Measurements from ENCODE around the gene SH3TC1. TPM values are rescaled to one million over a fixed set of nuclear protein-coding genes. Genes with fewer than 3 reads are reported as not detected.

SH3TC1 gene
- total and polyA plus RNA-seq, 2 of the 8 experiments (the other 6 are each of a cell fraction or from before 2014, with no cell fraction given), result 0.15 TPM; not detected in 1

DNA sequence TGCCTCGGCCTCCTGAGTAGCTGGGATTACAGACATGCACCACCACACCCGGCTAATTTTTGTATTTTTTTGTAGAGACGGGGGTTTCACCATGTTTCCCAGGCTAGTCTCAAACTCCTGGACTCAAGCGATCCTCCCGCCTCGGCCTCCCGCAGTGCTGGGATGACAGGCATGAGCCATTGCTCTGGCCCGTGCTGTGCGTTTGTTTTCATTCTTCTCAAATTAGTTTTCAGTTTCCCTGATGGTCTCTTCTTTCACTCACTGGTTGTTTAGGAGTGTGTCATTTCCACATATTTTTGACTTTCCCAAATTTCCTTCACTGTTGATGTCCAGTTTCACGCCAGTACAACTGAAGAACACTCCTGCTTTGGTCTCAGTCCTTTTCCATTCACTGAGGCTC lies 31.8 kb downstream of the SH3TC1 start:
- H3K23ac ChIP-seq (ENCODE audit: insufficient read length), result no peak overlapping the region
- peaks cover 0 to 7% of the 10 kb centered on the region in 2 experiments for H4K20me1 ChIP-seq (replicated peaks in 1 of 2; ENCODE audit: control insufficient read depth in 1 of 2, insufficient read depth in 2 of 2, low read length in 2 of 2)
- no peak overlapping the region for H2BK120ac ChIP-seq (replicated peaks; ENCODE audit: low read depth, low read length)
- H3K79me2 ChIP-seq (ENCODE audit: control insufficient read depth in 1 of 2, insufficient read depth in 2 of 2, low read length in 2 of 2), result no peaks in the 10 kb centered on the region
- H3K14ac ChIP-seq (ENCODE audit: insufficient read length), result no peak overlapping the region
- no peaks in the 10 kb centered on the region for H3K36me3 ChIP-seq (ENCODE audit: control insufficient read depth in 2 of 4, insufficient read depth in 4 of 4, low read length in 3 of 4)
- no peak overlapping the region for H2AK5ac ChIP-seq (ENCODE audit: low read depth, low read length)
- no peak for FAIRE-seq
- H3K27me3 ChIP-seq (replicated peaks in 1 of 4; ENCODE audit: control insufficient read depth in 3 of 4, extremely low read depth in 1 of 4, insufficient read depth in 3 of 4, low read length in 3 of 4), result no peaks in the 10 kb centered on the region
- H4K8ac ChIP-seq (ENCODE audit: extremely low read depth, insufficient read depth, low read length), result no peak overlapping the region
- H2BK12ac ChIP-seq (ENCODE audit: low read depth, low read length), result no peak overlapping the region
- ChIA-PET CTCF (ENCODE audit: partially characterized antibody) (interaction anchor here (1.0 to 4.9 kb wide), 2 partner anchors 11 to 54 kb away, joined by 3 to 20 read pairs; no protein-coding TSS in a partner anchor), POLR2A (ENCODE audit: partially characterized antibody) (no interaction called here)
- no peak overlapping the region for H4K5ac ChIP-seq (ENCODE audit: insufficient read length, low read depth, low read length)
- H3K23me2 ChIP-seq (ENCODE audit: low read depth, low read length), result peaks cover 10% of the 10 kb centered on the region; the same call in 1 of the 2 replicates
- H2BK20ac ChIP-seq (ENCODE audit: low read length), result no peak overlapping the region
- no peak overlapping the region for H3K4me2 ChIP-seq (ENCODE audit: insufficient read depth in 1 of 2, low read depth in 2 of 2, low read length in 2 of 2)
- no peak overlapping the region for H3K4me3 ChIP-seq (ENCODE audit: extremely low read depth in 1 of 4, insufficient read depth in 2 of 4, low read depth in 3 of 4, low read length in 4 of 4)
- DNase-seq (ENCODE audit: low read depth in 1 of 2, low spot score in 2 of 2), result no peak
- no peak overlapping the region for H3K18ac ChIP-seq (ENCODE audit: extremely low read depth, low read length)
- H3K9ac ChIP-seq (replicated peaks in 1 of 4; ENCODE audit: extremely low read depth in 1 of 4, low read depth in 3 of 4, low read length in 3 of 4), result no peak overlapping the region
- H3K4me1 ChIP-seq (replicated peaks in 1 of 4; ENCODE audit: control insufficient read depth in 3 of 4, insufficient read depth in 4 of 4, low read length in 3 of 4), result peaks cover 3 to 7% (median 6%) of the 10 kb centered on the region in 4 experiments; a peak in 6 of 7 replicates
- H2BK15ac ChIP-seq (ENCODE audit: low read length), result no peak overlapping the region
- H3K4ac ChIP-seq (replicated peaks; ENCODE audit: insufficient read length, low read depth, low read length), result no peak overlapping the region
- 90% methylated on average over 10 of the region's 10 CpGs; no CpG with 5 or more reads in 1 of the 2 experiments for WGBS, 2 experiments (ENCODE audit: extremely low coverage in 1 of 2, insufficient coverage in 1 of 2, insufficient read length in 1 of 2, insufficient replicate concordance in 2 of 2, low coverage in 1 of 2, low lambda C conversion rate in 2 of 2, missing lambda C conversion rate in 1 of 2)
- no peaks in the 10 kb centered on the region for H3K79me1 ChIP-seq (ENCODE audit: low read depth, low read length)
- H3K27ac ChIP-seq (ENCODE audit: low read depth, low read length), result no peak overlapping the region
- H2AFZ ChIP-seq (ENCODE audit: low read length), result no peak overlapping the region
- H2BK5ac ChIP-seq (ENCODE audit: low read depth, low read length), result no peak overlapping the region
- H3K9me3 ChIP-seq (ENCODE audit: insufficient read depth in 2 of 2, low read depth in 1 of 2, low read length in 1 of 2), result no peaks in the 10 kb centered on the region; a peak in 1 of 4 replicates
- H3K56ac ChIP-seq (replicated peaks; ENCODE audit: insufficient read length, low read depth, low read length), result no peak overlapping the region
- no peak overlapping the region for H4K91ac ChIP-seq (replicated peaks; ENCODE audit: insufficient read length, low read length)
- TF ChIP-seq KDM4A (IDR thresholded peaks at IDR 0.05; ENCODE audit: low read depth, low read length, severe bottlenecking), result no peak
- TF ChIP-seq BCL11A (IDR thresholded peaks at IDR 0.05; ENCODE audit: low read depth in 2 of 2, low read length in 2 of 2), result no peak
- no peak for TF ChIP-seq SUZ12 (IDR thresholded peaks at IDR 0.05; ENCODE audit: low read length)
- TF ChIP-seq TBP (IDR thresholded peaks at IDR 0.05; ENCODE audit: low read depth, low read length), result no peak
- no peak for TF ChIP-seq SP1 (IDR thresholded peaks at IDR 0.05; ENCODE audit: low read depth, low read length)
- TF ChIP-seq RAD21 (IDR thresholded peaks at IDR 0.05 in 1 of 2, conservative IDR thresholded peaks at IDR 0.05 in 1 of 2; ENCODE audit: low read depth in 2 of 2, low read length in 2 of 2), result no peak
